Ovary (tissue), 3 donors: ENCODE results near the gene C9orf50.

Experiments used
- POLR2A ChIP-seq: fragments of 450-650 bp; IDR thresholded peaks from one replicate; pipeline ENCODE4 v1.6.1; 2017; ENCODE audit warnings: antibody characterized with exemption, mild to moderate bottlenecking, moderate library complexity
- TF ChIP-seq, protein P1 (sequence below), 3 donors: fragments of 450-650 bp in 2 of 3; fragments of 200-600 bp in 1 of 3; IDR thresholded peaks; one replicate each; pipeline versions ENCODE4 v1.5.1 to v1.8.0; 2016 to 2022; ENCODE audit warnings: antibody characterized with exemption in 3 of 3, mild to moderate bottlenecking in 1 of 3
- donor health status: DM: no; HTN: no; CAD: no.

DNA sequence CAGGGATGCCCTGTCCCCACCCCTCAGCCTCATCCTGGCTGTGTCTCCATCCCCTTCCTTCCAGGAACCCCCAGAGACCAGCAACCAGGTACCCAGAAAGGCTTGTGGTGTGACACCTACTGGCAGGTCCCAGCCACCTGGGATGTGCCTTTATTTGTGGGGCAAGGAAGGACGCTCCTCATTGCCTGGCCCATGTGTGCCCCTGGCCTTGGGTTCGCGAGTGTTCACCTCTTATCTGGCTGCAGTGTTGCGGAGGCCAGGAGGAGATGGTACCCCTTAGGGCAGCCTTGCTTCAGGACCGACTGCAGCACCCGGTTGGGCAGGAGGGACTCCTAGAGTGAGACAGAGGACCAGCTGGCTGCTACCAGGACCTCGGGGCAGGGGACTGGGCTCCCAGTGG is 8.8 kb downstream of the C9orf50 start:
- TF ChIP-seq, protein P1, sequence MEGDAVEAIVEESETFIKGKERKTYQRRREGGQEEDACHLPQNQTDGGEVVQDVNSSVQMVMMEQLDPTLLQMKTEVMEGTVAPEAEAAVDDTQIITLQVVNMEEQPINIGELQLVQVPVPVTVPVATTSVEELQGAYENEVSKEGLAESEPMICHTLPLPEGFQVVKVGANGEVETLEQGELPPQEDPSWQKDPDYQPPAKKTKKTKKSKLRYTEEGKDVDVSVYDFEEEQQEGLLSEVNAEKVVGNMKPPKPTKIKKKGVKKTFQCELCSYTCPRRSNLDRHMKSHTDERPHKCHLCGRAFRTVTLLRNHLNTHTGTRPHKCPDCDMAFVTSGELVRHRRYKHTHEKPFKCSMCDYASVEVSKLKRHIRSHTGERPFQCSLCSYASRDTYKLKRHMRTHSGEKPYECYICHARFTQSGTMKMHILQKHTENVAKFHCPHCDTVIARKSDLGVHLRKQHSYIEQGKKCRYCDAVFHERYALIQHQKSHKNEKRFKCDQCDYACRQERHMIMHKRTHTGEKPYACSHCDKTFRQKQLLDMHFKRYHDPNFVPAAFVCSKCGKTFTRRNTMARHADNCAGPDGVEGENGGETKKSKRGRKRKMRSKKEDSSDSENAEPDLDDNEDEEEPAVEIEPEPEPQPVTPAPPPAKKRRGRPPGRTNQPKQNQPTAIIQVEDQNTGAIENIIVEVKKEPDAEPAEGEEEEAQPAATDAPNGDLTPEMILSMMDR (IDR thresholded peaks at IDR 0.05): no peak
- TF ChIP-seq POLR2A: no peak
